GM23338 (cell line): ENCODE data around the gene SERPINE2.

Source experiments
- CREB1 ChIP-seq: fragments of 250-450 bp; sonication (Bioruptor Pico); IDR thresholded peaks from 2 replicates; pipeline ENCODE4 v1.5.0; 2020; ENCODE audit warnings: low read depth, mild to moderate bottlenecking, moderate library complexity
- EZH2 ChIP-seq: fragments of 200-600 bp; sonication (generic); IDR thresholded peaks from one replicate; pipeline ENCODE4 v1.8.0; 2017; ENCODE audit warnings: antibody characterized with exemption, mild to moderate bottlenecking, low read depth; ENCODE audit not compliant: unreplicated experiment
- EZH2phosphoT487 ChIP-seq: fragments of 200-600 bp; sonication (generic); IDR thresholded peaks from one replicate; pipeline ENCODE4 v1.8.1; 2018; ENCODE audit warnings: antibody characterized with exemption; ENCODE audit not compliant: unreplicated experiment
- JUNB ChIP-seq: IDR thresholded peaks from one replicate; pipeline ENCODE4 v1.6.1; 2016; ENCODE audit warnings: antibody characterized with exemption; ENCODE audit not compliant: unreplicated experiment
- POLR2AphosphoS5 ChIP-seq: IDR thresholded peaks from 2 replicates; pipeline ENCODE4 v1.6.1; 2016; ENCODE audit warnings: antibody characterized with exemption, low read depth
- TF ChIP-seq, protein P1 (sequence below), 2 experiments: fragments of 200-600 bp in 1 of 2; sonication (generic) in 1 of 2; conservative IDR thresholded peaks; 2 replicates each; pipeline versions ENCODE4 v1.5.1 to v1.6.1; 2016 to 2017; ENCODE audit warnings: antibody characterized with exemption in 2 of 2, low read depth in 2 of 2, mild to moderate bottlenecking in 2 of 2, moderate library complexity in 1 of 2
- TF ChIP-seq, protein P2 (sequence below): IDR thresholded peaks from one replicate; pipeline ENCODE4 v1.6.1; 2018; ENCODE audit warnings: antibody characterized with exemption; ENCODE audit not compliant: unreplicated experiment

DNA sequence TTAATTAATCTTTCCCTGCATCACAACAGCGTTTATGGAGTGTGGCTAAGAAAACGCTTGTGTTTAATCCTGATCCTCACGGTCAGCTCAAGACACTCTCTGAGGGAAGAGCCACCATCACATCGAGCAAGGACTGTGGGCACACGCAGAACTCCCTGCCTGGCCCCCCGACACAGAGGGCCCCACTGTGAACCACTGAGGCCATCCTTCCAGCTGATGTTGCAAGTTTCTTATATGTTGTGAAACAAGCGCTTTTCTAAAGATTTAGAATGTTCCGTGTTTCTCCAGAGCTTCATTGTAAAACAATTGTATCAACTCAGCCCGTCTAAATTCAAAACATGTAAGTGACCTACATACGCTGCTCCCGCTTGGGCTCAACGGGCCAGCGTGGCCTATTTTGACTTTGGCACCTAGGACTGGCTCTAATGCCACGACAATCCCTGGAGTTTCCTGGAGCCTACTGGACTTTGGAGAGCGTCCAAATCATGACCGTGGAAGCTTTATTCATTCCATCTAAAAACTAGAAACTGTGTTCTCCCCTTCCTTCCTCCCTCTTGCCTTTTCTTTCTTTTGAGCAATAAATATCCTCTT is 34.9 kb downstream of the SERPINE2 start:
- TF ChIP-seq, protein P1, sequence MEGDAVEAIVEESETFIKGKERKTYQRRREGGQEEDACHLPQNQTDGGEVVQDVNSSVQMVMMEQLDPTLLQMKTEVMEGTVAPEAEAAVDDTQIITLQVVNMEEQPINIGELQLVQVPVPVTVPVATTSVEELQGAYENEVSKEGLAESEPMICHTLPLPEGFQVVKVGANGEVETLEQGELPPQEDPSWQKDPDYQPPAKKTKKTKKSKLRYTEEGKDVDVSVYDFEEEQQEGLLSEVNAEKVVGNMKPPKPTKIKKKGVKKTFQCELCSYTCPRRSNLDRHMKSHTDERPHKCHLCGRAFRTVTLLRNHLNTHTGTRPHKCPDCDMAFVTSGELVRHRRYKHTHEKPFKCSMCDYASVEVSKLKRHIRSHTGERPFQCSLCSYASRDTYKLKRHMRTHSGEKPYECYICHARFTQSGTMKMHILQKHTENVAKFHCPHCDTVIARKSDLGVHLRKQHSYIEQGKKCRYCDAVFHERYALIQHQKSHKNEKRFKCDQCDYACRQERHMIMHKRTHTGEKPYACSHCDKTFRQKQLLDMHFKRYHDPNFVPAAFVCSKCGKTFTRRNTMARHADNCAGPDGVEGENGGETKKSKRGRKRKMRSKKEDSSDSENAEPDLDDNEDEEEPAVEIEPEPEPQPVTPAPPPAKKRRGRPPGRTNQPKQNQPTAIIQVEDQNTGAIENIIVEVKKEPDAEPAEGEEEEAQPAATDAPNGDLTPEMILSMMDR (conservative IDR thresholded peaks at IDR 0.05; ENCODE audit: low read depth in 2 of 2): no peak
- TF ChIP-seq JUNB: no peak
- TF ChIP-seq CREB1 (CRISPR knock-in tag): no peak
- TF ChIP-seq POLR2AphosphoS5: no peak
- no peak for TF ChIP-seq EZH2
- TF ChIP-seq, protein P2, sequence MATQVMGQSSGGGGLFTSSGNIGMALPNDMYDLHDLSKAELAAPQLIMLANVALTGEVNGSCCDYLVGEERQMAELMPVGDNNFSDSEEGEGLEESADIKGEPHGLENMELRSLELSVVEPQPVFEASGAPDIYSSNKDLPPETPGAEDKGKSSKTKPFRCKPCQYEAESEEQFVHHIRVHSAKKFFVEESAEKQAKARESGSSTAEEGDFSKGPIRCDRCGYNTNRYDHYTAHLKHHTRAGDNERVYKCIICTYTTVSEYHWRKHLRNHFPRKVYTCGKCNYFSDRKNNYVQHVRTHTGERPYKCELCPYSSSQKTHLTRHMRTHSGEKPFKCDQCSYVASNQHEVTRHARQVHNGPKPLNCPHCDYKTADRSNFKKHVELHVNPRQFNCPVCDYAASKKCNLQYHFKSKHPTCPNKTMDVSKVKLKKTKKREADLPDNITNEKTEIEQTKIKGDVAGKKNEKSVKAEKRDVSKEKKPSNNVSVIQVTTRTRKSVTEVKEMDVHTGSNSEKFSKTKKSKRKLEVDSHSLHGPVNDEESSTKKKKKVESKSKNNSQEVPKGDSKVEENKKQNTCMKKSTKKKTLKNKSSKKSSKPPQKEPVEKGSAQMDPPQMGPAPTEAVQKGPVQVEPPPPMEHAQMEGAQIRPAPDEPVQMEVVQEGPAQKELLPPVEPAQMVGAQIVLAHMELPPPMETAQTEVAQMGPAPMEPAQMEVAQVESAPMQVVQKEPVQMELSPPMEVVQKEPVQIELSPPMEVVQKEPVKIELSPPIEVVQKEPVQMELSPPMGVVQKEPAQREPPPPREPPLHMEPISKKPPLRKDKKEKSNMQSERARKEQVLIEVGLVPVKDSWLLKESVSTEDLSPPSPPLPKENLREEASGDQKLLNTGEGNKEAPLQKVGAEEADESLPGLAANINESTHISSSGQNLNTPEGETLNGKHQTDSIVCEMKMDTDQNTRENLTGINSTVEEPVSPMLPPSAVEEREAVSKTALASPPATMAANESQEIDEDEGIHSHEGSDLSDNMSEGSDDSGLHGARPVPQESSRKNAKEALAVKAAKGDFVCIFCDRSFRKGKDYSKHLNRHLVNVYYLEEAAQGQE: no peak
- no peak for TF ChIP-seq EZH2phosphoT487
